Neural progenitor cell (in vitro differentiated cells): ENCODE data around the gene PGBD5.

Experiments used
- CTCF ChIP-seq: fragments of 200-600 bp; sonication (generic); IDR thresholded peaks from 2 replicates; pipeline ENCODE4 v1.5.1; 2017; ENCODE audit warnings: antibody characterized with exemption, mild to moderate bottlenecking
- EZH2 ChIP-seq: fragments of 200-600 bp; sonication (generic); IDR thresholded peaks from 2 replicates; pipeline ENCODE4 v1.6.1; 2017; ENCODE audit warnings: antibody characterized with exemption, mild to moderate bottlenecking, moderate library complexity
- EZH2phosphoT487 ChIP-seq: fragments of 200-600 bp; sonication (generic); IDR thresholded peaks from 2 replicates; pipeline ENCODE4 v1.6.1; 2017; ENCODE audit warnings: antibody characterized with exemption

- TF ChIP-seq CTCF (no peak), EZH2 (no peak), EZH2phosphoT487 (no peak)
These were observed 39.6 kb upstream of the PGBD5 start for GRCh38 chr1:230465691-230466090.
